Nephron (organoid): ENCODE measurements around the gene TGIF2.

Experiments used
- H3K27ac Mint-ChIP-seq, 3 experiments: 2 replicates each; pipeline ENCODE4 v1.8.0; 2020; ENCODE audit warnings: mixed read lengths in 3 of 3, mild to moderate bottlenecking in 2 of 3, moderate library complexity in 1 of 3
- H3K27me3 Mint-ChIP-seq: 2 replicates; pipeline ENCODE4 v1.8.0; 2021; ENCODE audit warnings: low read depth, mild to moderate bottlenecking, moderate library complexity, mixed read lengths
- H3K36me3 Mint-ChIP-seq: 2 replicates; pipeline ENCODE4 v1.8.0; 2020; ENCODE audit warnings: low read depth, mixed read lengths
- H3K4me1 Mint-ChIP-seq: 2 replicates; pipeline ENCODE4 v1.8.0; 2020; ENCODE audit warnings: mixed read lengths
- H3K4me3 Mint-ChIP-seq, 3 experiments: 2 replicates each; pipeline ENCODE4 v1.8.0; 2020; ENCODE audit warnings: mild to moderate bottlenecking in 3 of 3, mixed read lengths in 3 of 3, moderate library complexity in 2 of 3
- H3K9me3 Mint-ChIP-seq: 2 replicates; pipeline ENCODE4 v1.8.0; 2020; ENCODE audit warnings: mixed read lengths
- TF ChIP-seq, protein P1 (sequence below), 3 experiments: fragments of 200-600 bp; sonication (generic); IDR thresholded peaks; one replicate each; pipeline ENCODE4 v1.5.0; 2021; ENCODE audit warnings: antibody characterized with exemption in 3 of 3; ENCODE audit not compliant: unreplicated experiment in 3 of 3

TGIF2 gene

GRCh38 chr20:36624944-36625324, 51.5 kb downstream of the TGIF2 start:
- H3K9me3 Mint-ChIP-seq, result no peaks in the 10 kb centered on the region
- H3K27me3 Mint-ChIP-seq, result no peaks in the 10 kb centered on the region
- no peak overlapping the region for H3K4me3 Mint-ChIP-seq
- H3K4me1 Mint-ChIP-seq, result no peaks in the 10 kb centered on the region
- H3K27ac Mint-ChIP-seq, result no peak overlapping the region
- TF ChIP-seq, protein P1, sequence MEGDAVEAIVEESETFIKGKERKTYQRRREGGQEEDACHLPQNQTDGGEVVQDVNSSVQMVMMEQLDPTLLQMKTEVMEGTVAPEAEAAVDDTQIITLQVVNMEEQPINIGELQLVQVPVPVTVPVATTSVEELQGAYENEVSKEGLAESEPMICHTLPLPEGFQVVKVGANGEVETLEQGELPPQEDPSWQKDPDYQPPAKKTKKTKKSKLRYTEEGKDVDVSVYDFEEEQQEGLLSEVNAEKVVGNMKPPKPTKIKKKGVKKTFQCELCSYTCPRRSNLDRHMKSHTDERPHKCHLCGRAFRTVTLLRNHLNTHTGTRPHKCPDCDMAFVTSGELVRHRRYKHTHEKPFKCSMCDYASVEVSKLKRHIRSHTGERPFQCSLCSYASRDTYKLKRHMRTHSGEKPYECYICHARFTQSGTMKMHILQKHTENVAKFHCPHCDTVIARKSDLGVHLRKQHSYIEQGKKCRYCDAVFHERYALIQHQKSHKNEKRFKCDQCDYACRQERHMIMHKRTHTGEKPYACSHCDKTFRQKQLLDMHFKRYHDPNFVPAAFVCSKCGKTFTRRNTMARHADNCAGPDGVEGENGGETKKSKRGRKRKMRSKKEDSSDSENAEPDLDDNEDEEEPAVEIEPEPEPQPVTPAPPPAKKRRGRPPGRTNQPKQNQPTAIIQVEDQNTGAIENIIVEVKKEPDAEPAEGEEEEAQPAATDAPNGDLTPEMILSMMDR (IDR thresholded peaks at IDR 0.05; ENCODE audit: unreplicated experiment in 3 of 3), result no peak
- no peaks in the 10 kb centered on the region for H3K36me3 Mint-ChIP-seq

DNA sequence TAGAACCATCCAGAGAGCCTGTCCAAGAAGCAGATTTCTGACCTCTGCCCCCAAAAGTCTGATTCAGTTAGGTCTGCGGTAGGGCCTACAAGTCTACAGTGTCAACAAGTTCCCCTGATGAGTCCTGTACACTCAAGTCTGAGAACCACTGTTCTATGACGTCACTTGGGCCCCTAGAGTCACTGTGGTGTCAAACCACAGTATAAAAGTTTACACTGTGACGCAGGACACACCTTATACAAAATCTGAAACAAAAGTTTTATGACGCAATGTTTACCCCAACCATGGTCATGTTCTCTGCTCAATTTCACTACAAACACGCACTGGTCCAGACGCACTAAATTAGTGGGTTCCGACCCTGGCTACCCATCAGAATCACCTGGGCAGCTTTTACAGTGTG, 54.7 kb downstream of the TGIF2 start:
- no peak overlapping the region for H3K4me3 Mint-ChIP-seq
- TF ChIP-seq, protein P1 (IDR thresholded peaks at IDR 0.05; ENCODE audit: unreplicated experiment in 3 of 3), result no peak
- H3K27ac Mint-ChIP-seq, result no peak overlapping the region
- no peaks in the 10 kb centered on the region for H3K36me3 Mint-ChIP-seq
- no peaks in the 10 kb centered on the region for H3K4me1 Mint-ChIP-seq
- no peaks in the 10 kb centered on the region for H3K9me3 Mint-ChIP-seq
- H3K27me3 Mint-ChIP-seq, result no peaks in the 10 kb centered on the region

- no peaks in the 10 kb centered on the region for H3K4me1 Mint-ChIP-seq
- no peak overlapping the region for H3K4me3 Mint-ChIP-seq
- H3K27ac Mint-ChIP-seq, result no peak overlapping the region
- H3K9me3 Mint-ChIP-seq, result no peaks in the 10 kb centered on the region
- H3K36me3 Mint-ChIP-seq, result no peaks in the 10 kb centered on the region
- H3K27me3 Mint-ChIP-seq, result no peaks in the 10 kb centered on the region
- TF ChIP-seq, protein P1 (IDR thresholded peaks at IDR 0.05; ENCODE audit: unreplicated experiment in 3 of 3), result no peak
Observed at GRCh38 chr20:36629719-36630681, 56.6 kb downstream of the TGIF2 start.

GRCh38 chr20:36631646-36632045, 58.2 kb downstream of the TGIF2 start:
- Mint-ChIP-seq H3K4me1 (no peaks in the 10 kb centered on the region), H3K4me3 (no peak overlapping the region), H3K36me3 (no peaks in the 10 kb centered on the region), H3K27me3 (peaks cover 3% of the 10 kb centered on the region), H3K9me3 (no peaks in the 10 kb centered on the region), H3K27ac (no peak overlapping the region)
- TF ChIP-seq, protein P1 (IDR thresholded peaks at IDR 0.05; ENCODE audit: unreplicated experiment in 3 of 3), result no peak

DNA sequence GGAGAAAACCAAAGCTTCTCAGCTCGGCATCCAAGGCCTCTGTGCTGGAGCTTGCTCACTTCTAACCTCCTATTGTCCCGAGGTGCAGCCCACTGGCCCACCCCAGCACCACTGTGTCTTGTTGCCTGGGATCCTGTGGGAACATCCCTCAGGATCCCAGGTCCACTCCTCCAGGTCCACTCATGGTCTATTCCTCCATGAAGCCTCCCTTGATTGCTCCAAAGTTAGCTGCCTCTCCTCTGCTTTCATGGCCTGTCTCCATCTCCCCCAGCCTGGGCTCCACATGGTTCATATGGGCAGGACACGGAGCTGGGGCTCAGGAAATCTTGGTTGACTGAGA, 58.7 kb downstream of the TGIF2 start:
- Mint-ChIP-seq H3K4me1 (no peaks in the 10 kb centered on the region), H3K4me3 (no peak overlapping the region), H3K9me3 (no peaks in the 10 kb centered on the region), H3K36me3 (no peaks in the 10 kb centered on the region), H3K27me3 (peaks cover 3% of the 10 kb centered on the region), H3K27ac (no peak overlapping the region)
- TF ChIP-seq, protein P1 (IDR thresholded peaks at IDR 0.05; ENCODE audit: unreplicated experiment in 3 of 3), result no peak
